DMS53 treated with DMSO at 0.1 percent for 48 hours (cell line): Measurements from ENCODE around the gene IQSEC2.

Experiments used
- DNase-seq: peaks from one replicate; lab custom pipeline; 2025; ENCODE audit not compliant: unreplicated experiment; lab: John Stamatoyannopoulos, UW

IQSEC2 gene

GRCh38 chrX:53305219-53305995 is 24.0 kb upstream of the IQSEC2 start:
- DNase-seq, result no peak

- DNase-seq, result no peak
These were observed 21.8 kb upstream of the IQSEC2 start for GRCh38 chrX:53303195-53303594.

DNA sequence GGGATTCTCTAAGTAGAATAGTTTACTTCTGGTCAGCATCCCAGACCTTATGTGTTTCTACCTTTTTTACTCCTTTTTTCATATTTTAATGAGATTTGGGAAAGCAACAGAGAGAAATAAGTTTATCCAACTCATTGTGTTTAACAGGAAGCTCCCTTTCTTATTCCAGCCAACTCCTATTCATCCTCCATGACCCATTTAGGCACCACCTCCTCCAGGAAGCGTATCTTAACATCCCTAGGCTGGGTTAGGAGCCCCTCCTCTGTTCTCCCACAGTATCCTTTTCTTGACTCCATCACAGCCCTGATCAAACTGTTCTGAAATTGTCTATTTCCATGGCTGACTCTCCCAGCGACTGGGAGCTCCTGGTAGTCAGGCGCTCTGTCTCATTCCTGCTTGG is 18.8 kb upstream of the IQSEC2 start:
- no peak for DNase-seq

DNA sequence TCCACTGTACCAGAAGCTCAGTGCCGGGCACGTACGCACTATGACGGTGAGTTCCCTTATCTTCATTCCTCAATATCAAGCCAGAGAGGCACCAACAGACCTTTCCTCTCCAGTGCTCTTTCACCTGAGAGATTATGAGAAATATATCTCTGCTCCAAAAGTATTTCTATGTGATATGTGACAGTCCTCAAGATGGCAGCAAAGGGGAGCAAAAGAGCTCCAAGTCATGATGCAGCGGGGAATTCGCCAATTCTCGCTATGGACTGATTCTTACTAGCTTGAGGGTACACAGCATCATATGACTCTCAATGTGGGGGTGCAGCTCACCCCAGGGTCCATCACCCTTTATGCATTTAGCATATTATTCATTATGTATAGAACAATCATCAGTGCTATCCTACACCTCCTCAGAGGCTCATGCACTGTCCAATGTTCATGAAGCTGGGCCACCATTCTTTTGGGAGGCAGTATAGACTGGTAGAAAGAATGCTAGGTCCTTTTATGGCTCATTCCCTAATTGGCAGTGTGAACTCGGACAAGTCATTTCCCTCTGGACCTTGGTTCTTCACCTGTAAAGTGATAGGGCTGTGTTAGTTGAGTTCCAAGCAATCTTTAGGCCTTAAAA is 12.8 kb upstream of the IQSEC2 start:
- no peak for DNase-seq

GRCh38 chrX:53291596-53291995 is 10.2 kb upstream of the IQSEC2 start:
- no peak for DNase-seq

DNA sequence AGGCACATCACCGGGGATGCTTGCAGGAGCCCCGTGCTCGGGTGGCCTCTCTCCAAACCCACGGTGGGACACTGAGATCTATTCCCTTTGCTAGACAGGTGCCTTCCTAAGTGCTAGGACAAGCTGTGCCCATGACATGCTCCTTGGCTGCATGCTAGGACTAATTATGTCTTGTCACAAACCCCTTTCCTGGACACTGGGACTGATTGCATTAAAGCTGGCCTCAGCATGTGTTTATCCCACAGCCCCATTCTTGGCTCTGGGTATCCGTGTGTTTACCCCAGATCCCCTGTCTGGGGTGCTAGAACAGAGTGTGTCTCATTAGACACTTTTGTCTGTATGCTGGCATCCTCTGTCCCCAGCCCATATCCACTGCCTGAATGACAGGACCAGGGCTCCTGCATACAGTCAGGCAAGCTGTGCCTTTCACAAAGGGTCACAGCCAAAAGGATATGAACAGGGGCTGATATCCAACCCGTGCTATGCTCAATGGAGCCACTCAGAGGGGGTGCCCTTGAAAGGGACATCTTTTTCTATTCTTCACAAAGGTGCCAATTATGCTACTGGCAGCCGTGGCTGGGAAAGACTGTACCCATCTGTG is 9.2 kb upstream of the IQSEC2 start:
- DNase-seq, result no peak

DNA sequence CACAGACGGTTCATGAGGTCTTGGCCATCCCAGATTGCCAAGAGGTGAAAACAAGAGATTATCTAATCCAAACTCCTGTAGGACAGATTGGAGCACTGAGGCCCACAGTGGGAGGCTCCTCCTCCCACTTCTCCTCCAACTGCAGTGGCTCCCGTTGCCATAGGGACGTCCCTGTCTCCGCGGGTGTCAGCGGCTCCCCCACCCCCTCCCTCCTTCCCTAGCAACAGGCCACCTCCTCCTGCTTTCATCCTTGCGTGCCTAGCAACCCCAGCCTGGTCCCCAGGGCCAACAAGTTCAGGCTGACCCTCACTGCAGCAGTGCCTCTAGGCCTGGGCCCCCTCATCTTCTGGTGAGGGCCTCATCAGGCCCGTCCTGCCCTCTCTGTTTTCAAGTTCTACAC is 6.8 kb upstream of the IQSEC2 start:
- no peak for DNase-seq

DNA sequence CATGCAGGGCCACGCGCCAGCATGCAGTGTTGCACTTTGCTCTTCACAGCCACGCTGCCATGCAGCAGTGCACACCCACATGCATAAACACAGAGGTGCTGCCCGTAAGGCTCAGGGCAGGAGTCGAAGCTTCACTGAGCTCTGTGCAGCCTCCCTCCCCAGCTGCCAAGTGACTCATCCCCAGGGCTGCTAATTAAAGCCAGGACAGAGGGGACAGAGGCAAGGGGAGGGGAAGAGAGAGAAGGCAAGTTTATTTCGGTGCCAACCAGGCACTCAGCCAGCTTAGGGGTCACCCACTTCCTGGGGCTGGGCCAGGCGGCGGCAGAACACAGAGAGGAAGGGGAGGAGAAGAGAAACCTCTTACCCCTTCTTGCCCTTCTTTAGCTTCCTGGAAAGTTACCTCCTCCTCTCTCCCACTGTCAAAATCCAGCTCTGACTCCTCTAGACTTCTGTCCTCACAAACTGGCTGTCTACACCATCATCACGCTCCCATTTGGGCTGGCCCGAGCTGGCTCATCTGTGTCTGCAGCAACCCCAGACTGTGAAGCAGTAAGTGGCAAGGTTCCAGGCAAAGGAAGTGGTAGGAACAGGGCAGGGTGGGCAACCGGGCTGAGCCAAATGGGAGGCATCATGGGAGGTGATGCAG is 6.2 kb upstream of the IQSEC2 start:
- peak; percentile 9 for DNase-seq

GRCh38 chrX:53286171-53286570 is 4.8 kb upstream of the IQSEC2 start:
- DNase-seq, result no peak

GRCh38 chrX:53285591-53285990 is 4.2 kb upstream of the IQSEC2 start:
- DNase-seq, result no peak

GRCh38 chrX:53284684-53285447 is 3.5 kb upstream of the IQSEC2 start:
- DNase-seq, result peak; percentile 26

GRCh38 chrX:53283567-53283966 is 2.2 kb upstream of the IQSEC2 start:
- DNase-seq, result no peak

GRCh38 chrX:53283099-53283498 is 1.7 kb upstream of the IQSEC2 start:
- no peak for DNase-seq

DNA sequence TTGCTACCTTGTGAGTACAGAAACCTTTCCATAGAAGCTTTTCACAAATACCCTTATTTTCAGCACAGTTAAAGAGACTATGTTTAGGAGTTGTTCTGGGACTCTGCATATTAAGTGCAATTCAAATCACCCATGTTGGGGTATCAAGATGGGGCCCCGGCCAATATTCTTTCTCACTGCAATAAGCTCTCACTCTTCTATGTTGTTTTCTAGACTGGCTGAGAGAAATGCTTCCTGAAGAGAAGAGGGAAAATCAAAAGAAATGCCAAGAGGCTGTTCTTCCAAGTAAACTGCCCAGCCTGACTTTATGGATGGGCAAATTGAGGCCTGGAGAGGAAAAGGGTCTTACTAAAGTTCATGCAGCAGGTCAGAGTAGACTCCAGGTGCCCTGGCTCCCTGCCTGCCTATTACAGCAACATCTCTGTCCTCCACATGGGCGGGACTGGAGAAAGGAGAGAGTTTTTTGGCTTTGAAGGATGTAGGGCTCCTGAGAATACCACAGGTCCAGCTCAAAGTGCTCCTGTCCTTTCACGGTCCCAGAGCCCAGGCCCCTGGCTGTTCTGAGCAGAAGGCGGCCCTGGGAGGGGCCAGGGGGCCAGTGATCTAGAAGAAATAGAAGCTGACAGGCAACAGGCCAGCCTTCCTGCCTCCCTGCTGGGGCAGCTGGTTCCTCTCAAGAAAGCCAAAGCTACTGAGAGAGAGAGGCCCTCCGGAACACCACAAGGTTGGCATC is 745 bp upstream of the IQSEC2 start:
- DNase-seq, result no peak

GRCh38 chrX:53280331-53281320 is 758 bp downstream of the IQSEC2 start:
- DNase-seq, result no peak

GRCh38 chrX:53279296-53280237 is 1.8 kb downstream of the IQSEC2 start:
- no peak for DNase-seq

DNA sequence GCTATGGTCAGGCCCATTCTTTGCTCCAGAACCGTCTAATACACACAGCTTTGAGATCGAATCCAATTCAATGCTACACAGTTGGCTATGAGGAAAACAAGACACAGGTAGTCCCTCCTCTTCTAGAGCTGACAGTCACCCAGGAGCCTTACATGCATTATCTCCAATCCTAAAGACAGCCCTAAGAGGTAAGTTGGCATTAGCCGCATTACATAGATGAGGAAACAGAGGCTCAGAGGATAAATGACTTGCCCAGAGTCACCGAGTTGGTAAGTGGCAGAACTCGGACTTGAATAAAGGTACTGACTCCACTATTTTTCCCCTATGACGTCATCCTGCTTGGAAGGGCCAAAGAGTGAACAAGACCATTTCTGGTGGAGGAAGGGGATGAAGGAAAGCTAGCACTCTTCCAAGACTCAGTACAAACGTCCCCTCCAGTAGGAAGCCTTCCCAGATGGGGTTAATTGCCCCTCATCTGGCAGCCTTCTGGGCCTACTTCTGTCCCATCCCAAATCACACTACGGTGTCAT is 8.5 kb downstream of the IQSEC2 start:
- DNase-seq, result no peak

GRCh38 chrX:53269536-53270107 is 11.8 kb downstream of the IQSEC2 start:
- DNase-seq, result no peak
